ENCODE measurements around the gene SLC24A4. TPM values are rescaled to one million over a fixed set of nuclear protein-coding genes. Genes with fewer than 3 reads are reported as not detected.

Gene SLC24A4
- under 1 TPM; 0.11 to 0.17 TPM for total RNA-seq

- TF ChIP-seq, protein P1, sequence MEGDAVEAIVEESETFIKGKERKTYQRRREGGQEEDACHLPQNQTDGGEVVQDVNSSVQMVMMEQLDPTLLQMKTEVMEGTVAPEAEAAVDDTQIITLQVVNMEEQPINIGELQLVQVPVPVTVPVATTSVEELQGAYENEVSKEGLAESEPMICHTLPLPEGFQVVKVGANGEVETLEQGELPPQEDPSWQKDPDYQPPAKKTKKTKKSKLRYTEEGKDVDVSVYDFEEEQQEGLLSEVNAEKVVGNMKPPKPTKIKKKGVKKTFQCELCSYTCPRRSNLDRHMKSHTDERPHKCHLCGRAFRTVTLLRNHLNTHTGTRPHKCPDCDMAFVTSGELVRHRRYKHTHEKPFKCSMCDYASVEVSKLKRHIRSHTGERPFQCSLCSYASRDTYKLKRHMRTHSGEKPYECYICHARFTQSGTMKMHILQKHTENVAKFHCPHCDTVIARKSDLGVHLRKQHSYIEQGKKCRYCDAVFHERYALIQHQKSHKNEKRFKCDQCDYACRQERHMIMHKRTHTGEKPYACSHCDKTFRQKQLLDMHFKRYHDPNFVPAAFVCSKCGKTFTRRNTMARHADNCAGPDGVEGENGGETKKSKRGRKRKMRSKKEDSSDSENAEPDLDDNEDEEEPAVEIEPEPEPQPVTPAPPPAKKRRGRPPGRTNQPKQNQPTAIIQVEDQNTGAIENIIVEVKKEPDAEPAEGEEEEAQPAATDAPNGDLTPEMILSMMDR (IDR thresholded peaks at IDR 0.05) = no peak
- Histone ChIP-seq H3K27ac (no peak within 1 kb of the TSS), H3K4me3 (peak within 1 kb of the TSS; percentile 17), H3K9me3 (no peaks in the 10 kb centered on the region), H3K36me3 (no peaks in the 10 kb centered on the region), H3K9ac (ENCODE audit: low read depth in 2 of 2, low read length in 2 of 2) (peak within 1 kb of the TSS in 1 of 2 donors; percentile 24), H3K4me1 (no peaks in the 10 kb centered on the region), H3K27me3 (peaks cover 30% of the 10 kb centered on the region)
- DNase-seq = no peak
- intact Hi-C loops (cut with DNase I) = no loop called here
Observed at GRCh38 chr14:92323011-92323915, at the start of gene SLC24A4. SLC24A4 (plus strand) TSS chr14:92323165; CDS start chr14:92323831, 666 bp downstream.

- intact Hi-C loops (cut with DNase I) = no loop called here
- Histone ChIP-seq H3K27me3 (no peaks in the 10 kb centered on the region), H3K4me1 (no peaks in the 10 kb centered on the region), H3K9me3 (no peaks in the 10 kb centered on the region), H3K27ac (no peak overlapping the region), H3K9ac (ENCODE audit: low read depth in 2 of 2, low read length in 2 of 2) (no peak overlapping the region), H3K36me3 (no peaks in the 10 kb centered on the region), H3K4me3 (no peak overlapping the region)
- TF ChIP-seq, protein P1 (IDR thresholded peaks at IDR 0.05) = no peak
- DNase-seq = no peak
Observed at GRCh38 chr14:92273166-92273565, 49.8 kb upstream of the SLC24A4 start.

DNA sequence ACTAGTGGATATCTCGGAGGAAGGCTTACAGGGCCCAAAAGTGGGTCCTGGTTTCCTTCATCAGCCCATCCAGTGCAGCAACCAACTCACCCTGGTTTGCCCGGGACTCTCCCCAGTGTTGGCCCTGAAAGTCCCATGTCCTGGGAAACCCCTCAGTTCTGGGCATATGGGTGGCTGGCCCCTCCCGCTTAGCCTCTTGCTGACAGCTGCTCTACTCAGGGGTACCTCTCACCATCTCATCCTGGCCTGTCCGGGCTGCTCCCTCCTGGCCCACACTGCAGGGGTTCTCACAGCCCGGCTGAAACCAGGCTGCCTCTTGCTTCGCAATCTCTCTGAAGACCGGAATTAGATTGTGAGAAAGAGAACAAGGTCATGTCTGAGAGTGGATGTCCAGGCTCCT is 48.9 kb upstream of the SLC24A4 start:
- intact Hi-C loops (cut with DNase I) = no loop called here
- Histone ChIP-seq H3K36me3 (no peaks in the 10 kb centered on the region), H3K27me3 (no peaks in the 10 kb centered on the region), H3K4me3 (no peak overlapping the region), H3K9me3 (no peaks in the 10 kb centered on the region), H3K9ac (ENCODE audit: low read depth in 2 of 2, low read length in 2 of 2) (no peak overlapping the region), H3K4me1 (no peaks in the 10 kb centered on the region), H3K27ac (no peak overlapping the region)
- no peak for DNase-seq
- TF ChIP-seq, protein P1 (IDR thresholded peaks at IDR 0.05) = no peak

- Histone ChIP-seq H3K4me1 (no peaks in the 10 kb centered on the region), H3K27ac (no peak overlapping the region), H3K27me3 (no peaks in the 10 kb centered on the region), H3K4me3 (no peak overlapping the region), H3K9me3 (no peaks in the 10 kb centered on the region), H3K9ac (ENCODE audit: low read depth in 2 of 2, low read length in 2 of 2) (no peak overlapping the region), H3K36me3 (no peaks in the 10 kb centered on the region)
- TF ChIP-seq, protein P1 (IDR thresholded peaks at IDR 0.05) = no peak
- no peak for DNase-seq
- intact Hi-C loops (cut with DNase I) = no loop called here
Observed at GRCh38 chr14:92276074-92276473, 46.9 kb upstream of the SLC24A4 start.

DNA sequence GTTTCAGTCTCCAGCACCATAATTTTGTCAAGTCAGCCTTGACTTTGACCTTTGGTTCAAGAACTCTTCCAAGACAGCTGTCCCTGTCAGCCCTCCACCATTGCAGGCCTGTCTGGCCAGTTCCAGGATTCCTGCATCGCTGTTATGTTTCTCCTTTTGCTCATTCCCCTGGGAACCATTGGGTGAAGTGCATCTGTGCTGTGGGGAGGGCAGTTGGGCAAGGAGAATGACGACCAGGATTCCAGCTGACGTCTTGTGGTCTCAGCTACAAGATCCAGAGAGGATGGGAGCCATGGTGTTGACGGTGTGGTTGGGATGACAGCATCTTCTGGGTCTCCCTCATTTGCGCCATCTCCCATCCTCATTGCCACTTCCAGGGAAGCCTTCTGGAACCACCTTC is 45.9 kb upstream of the SLC24A4 start:
- Histone ChIP-seq H3K4me1 (no peaks in the 10 kb centered on the region), H3K9me3 (no peaks in the 10 kb centered on the region), H3K4me3 (no peak overlapping the region), H3K9ac (ENCODE audit: low read depth in 2 of 2, low read length in 2 of 2) (no peak overlapping the region), H3K36me3 (no peaks in the 10 kb centered on the region), H3K27me3 (no peaks in the 10 kb centered on the region), H3K27ac (no peak overlapping the region)
- intact Hi-C loops (cut with DNase I) = no loop called here
- no peak for DNase-seq
- TF ChIP-seq, protein P1 (IDR thresholded peaks at IDR 0.05) = no peak

Measured in colonic mucosa (tissue), 4 donors.